Activated naive CD8-positive, alpha-beta T cell (primary cell): ENCODE measurements around the gene CYFIP2.

Source experiments
- H3K27ac Mint-ChIP-seq: one replicate; pipeline ENCODE4 v1.8.0; 2021; ENCODE audit warnings: mixed read lengths
- H3K27me3 Mint-ChIP-seq: one replicate; pipeline ENCODE4 v1.8.0; 2021; ENCODE audit warnings: mixed read lengths
- H3K36me3 Mint-ChIP-seq: one replicate; pipeline ENCODE4 v1.8.0; 2021; ENCODE audit warnings: mixed read lengths
- H3K4me1 Mint-ChIP-seq: one replicate; pipeline ENCODE4 v1.8.0; 2021; ENCODE audit warnings: low read depth, mixed read lengths
- H3K4me3 Mint-ChIP-seq: one replicate; pipeline ENCODE4 v1.8.0; 2021; ENCODE audit warnings: mild to moderate bottlenecking, mixed read lengths
- H3K9me3 Mint-ChIP-seq: one replicate; pipeline ENCODE4 v1.8.0; 2021; ENCODE audit warnings: low read depth, mixed read lengths

Gene CYFIP2

DNA sequence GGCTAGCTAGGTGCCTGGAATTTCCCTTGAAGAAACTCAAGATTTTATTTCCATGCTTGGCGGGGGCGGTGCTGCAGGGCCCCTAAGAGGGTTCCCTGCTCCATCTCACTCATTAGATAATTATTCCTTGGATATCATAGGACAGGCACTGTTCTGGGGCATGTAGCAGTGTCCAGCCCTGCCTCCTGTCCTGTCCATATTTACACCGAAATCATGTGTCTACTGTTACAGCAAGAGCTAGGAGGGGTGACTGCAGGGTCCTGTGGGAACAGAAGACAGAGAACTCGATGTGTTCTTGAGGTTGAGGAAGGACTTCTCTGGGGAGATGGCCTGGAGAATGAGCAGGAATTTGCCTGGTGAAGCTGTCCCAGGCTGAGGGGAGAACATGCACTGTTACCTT lies 96.6 kb downstream of the CYFIP2 start:
- Mint-ChIP-seq H3K4me3 (no peak overlapping the region), H3K4me1 (peaks cover 7% of the 10 kb centered on the region), H3K27me3 (no peaks in the 10 kb centered on the region), H3K27ac (peak overlapping the region; percentile 83), H3K9me3 (no peaks in the 10 kb centered on the region), H3K36me3 (peaks cover 16% of the 10 kb centered on the region)

DNA sequence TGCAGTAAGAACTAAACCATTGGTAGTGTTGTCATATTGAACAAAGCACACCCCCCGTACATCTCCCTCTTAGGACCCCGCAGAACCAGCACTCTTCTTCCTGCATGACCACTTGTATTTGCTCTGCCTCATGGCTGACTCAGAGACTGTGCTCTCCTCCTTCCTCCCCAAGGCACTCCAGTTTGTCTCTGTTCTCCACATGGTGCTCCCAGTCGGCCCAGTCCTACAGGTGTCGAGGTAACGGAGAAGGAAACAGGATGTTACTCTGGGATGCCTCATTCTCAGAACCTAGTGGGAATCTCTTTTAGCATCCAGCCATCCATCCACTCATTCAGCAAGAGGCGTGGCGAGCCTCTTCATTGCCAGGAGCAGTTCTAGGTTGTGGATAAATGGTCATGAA lies 97.1 kb downstream of the CYFIP2 start:
- peak overlapping the region; percentile 83 for H3K27ac Mint-ChIP-seq
- no peak overlapping the region for H3K4me3 Mint-ChIP-seq
- H3K4me1 Mint-ChIP-seq = peaks cover 7% of the 10 kb centered on the region
- H3K36me3 Mint-ChIP-seq = peaks cover 16% of the 10 kb centered on the region
- no peaks in the 10 kb centered on the region for H3K27me3 Mint-ChIP-seq
- no peaks in the 10 kb centered on the region for H3K9me3 Mint-ChIP-seq

DNA sequence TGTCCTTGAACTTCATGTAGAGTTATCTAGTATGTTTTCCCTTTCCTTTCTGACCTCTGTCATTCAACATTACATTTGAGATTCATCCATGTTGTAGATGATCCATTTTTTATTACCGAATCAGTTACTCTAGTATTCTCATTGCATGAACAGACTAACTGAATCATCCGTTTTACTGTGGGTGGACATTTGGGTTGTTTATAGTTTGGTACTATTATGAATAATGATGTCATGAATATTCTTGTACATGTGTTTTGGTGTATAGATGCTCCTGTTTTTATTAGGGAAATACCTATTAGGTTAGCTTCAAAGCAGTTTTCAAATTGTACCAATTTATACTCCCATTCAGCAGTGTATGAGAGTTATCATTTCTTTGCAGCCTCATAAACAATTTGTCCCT lies 99.8 kb downstream of the CYFIP2 start:
- Mint-ChIP-seq H3K4me3 (no peak overlapping the region), H3K36me3 (peaks cover 12% of the 10 kb centered on the region), H3K4me1 (peaks cover 11% of the 10 kb centered on the region), H3K27ac (peak overlapping the region; percentile 83), H3K9me3 (no peaks in the 10 kb centered on the region), H3K27me3 (no peaks in the 10 kb centered on the region)

DNA sequence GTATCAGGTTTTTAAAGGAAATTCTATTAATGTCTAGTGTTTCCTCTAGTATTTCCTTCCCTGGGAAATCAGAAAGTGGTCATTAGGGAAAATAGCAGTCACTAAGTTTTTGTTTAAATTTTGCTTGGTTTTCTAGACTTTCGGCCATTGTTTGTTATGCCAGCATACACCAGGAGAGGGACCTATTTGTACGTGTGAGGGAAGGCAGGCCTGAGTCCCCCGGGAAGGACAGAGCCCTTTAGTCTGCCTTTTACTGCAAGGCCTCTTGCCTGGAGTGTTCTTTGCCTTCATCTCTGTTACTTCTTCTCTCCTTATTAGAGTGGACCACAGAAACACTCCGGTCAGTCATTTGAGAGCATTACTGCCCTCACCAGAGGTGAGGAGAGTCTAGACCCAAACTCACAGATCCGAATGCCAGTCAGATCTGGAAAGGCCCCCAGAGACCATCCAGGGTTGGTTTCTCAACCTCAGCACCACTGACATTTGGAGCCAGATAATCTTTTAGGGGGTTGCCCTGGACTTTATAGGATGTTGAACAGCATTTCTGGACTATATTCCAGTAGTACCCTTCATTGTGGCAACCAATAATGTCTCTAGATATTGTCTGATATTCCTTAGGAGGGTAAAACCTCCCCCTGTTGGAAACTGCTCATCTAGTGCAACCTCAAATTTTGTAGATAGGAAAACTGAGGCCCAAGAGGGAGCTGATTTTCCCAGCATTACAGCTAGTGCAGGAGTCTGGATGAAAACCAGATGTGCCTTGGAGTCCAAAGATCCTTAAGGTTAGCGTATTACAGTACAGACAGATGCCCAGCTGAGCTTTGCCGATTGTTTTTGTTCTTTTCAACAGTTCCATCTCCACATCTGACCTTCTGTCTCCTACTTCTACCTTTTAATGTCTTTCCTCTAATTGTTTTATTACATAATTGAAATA lies 101.1 kb downstream of the CYFIP2 start:
- Mint-ChIP-seq H3K36me3 (peaks cover 8% of the 10 kb centered on the region), H3K27ac (peak overlapping the region; percentile 83), H3K4me1 (peaks cover 12% of the 10 kb centered on the region), H3K4me3 (no peak overlapping the region), H3K9me3 (no peaks in the 10 kb centered on the region), H3K27me3 (no peaks in the 10 kb centered on the region)

DNA sequence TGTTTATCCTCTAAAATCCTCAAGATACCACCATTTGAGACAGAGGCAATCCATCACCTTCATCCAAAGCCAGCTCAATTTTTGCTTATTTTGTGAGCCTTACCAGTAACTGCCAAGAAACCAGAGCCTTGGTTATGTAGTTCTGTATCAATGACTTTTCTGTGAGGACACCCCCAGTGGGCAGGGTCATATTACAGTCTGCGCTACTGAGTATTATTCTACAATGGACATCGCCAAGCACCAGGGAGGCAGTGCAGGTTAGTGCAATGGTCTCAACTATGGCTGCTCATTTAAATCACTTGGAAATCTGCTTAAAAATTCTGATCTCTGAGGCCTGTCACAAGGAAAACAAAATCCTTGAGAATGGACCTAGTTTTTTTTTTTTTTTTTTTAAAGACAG lies 103.6 kb downstream of the CYFIP2 start:
- Mint-ChIP-seq H3K36me3 (peaks cover 6% of the 10 kb centered on the region), H3K27me3 (no peaks in the 10 kb centered on the region), H3K4me1 (peaks cover 16% of the 10 kb centered on the region), H3K4me3 (no peak overlapping the region), H3K9me3 (no peaks in the 10 kb centered on the region), H3K27ac (peak overlapping the region; percentile 58)

DNA sequence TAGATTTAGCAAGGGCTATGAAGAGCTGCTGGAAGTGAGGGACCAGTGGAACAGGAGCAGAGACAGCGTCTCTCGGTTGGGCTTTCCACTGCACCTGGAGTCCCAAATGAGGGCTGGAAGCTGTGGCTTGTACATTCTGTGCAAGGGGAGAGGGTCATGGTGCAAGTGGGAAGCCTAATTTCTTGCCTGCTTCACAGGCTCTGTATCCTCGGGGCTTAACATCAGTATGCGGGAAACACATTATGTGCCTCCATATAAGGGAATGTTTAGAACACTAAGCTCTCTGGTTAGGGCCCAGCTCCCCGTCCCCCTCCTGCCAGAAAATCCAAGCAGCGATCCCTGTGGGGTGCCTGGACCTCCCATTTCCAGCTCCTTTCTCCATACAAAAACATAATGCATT lies 105.0 kb downstream of the CYFIP2 start:
- H3K4me3 Mint-ChIP-seq = no peak overlapping the region
- H3K27ac Mint-ChIP-seq = peak overlapping the region; percentile 85
- H3K9me3 Mint-ChIP-seq = no peaks in the 10 kb centered on the region
- H3K36me3 Mint-ChIP-seq = peaks cover 2% of the 10 kb centered on the region
- H3K4me1 Mint-ChIP-seq = peaks cover 16% of the 10 kb centered on the region
- H3K27me3 Mint-ChIP-seq = no peaks in the 10 kb centered on the region

DNA sequence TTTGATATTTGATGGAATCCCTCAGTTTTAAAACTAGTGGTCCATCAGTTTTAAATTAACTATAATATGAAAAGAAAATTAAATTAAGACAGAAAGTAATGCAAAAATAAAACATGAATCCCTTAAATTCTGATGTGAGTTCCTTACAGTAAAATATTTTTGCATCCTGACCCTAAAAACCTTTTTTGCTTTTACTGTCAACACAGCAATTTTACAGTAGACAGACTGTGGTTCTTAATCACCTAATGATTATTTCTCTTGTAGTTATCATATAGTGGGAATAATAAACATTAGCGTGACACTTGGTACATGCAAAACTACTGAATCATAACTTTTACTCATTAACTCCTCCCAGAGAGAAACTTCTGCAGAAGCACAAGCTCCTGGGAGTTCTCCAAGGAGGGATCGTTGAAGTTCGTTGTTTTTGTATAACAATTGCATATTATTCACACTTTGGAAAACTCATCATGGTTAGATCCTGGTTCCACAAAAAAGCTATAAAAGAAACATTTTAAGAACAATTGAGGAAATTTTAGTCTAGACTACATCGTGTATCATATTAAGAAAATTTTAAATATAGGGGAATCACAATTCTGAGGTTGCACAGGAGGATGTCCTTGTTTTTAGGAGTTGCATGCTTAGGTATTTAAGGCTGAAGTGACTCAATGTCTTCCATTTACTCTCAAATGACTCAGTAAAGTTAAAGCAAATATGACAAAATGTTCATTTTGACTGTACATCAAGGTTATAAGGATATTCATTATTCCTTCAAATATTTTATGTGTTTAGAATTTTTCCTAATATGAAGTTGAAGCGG lies 105.9 kb downstream of the CYFIP2 start:
- no peaks in the 10 kb centered on the region for H3K9me3 Mint-ChIP-seq
- peak overlapping the region; percentile 81 for H3K27ac Mint-ChIP-seq
- H3K27me3 Mint-ChIP-seq = no peaks in the 10 kb centered on the region
- H3K4me1 Mint-ChIP-seq = peaks cover 18% of the 10 kb centered on the region
- H3K36me3 Mint-ChIP-seq = peaks cover 2% of the 10 kb centered on the region
- no peak overlapping the region for H3K4me3 Mint-ChIP-seq

DNA sequence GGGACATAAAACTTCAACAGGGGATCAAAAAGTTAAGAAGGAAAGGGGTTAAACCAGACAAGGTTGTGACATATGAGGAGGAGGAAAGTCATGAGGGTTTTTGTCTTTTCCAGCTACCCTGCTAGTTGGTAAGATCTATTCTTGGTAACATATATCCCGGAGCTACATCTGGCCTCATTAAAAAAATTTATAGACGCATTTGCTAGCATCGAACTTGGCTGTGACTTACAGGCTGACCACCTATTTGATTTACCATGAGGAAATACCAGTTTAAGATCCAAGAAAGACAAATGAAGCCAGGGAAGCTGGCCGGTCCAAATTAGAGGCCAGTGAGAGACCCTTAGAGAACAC lies 106.5 kb downstream of the CYFIP2 start:
- Mint-ChIP-seq H3K27me3 (no peaks in the 10 kb centered on the region), H3K4me3 (no peak overlapping the region), H3K36me3 (peaks cover 2% of the 10 kb centered on the region), H3K4me1 (peaks cover 23% of the 10 kb centered on the region), H3K27ac (peak overlapping the region; percentile 81), H3K9me3 (no peaks in the 10 kb centered on the region)

DNA sequence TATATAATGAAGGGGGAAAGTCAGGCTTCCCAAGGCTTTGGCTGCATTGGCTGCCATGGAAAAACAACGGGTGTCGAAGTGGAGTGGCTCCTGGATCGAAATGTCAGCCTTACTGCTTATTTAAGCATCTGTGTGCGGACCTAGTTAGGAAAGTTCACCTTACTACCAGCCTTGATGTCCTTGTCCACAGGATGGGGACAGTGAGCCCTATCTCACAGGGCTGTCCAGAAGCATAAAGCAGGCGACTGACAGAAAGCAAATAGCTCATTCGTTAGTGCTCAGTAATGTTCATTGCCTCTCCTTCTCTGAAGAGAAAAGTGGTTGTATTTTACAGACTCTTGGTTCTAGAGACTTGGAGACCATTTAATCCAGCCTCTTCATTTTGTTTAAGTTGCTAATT lies 112.6 kb downstream of the CYFIP2 start:
- Mint-ChIP-seq H3K4me3 (no peak overlapping the region), H3K9me3 (no peaks in the 10 kb centered on the region), H3K27me3 (no peaks in the 10 kb centered on the region), H3K36me3 (peaks cover 3% of the 10 kb centered on the region), H3K4me1 (peaks cover 14% of the 10 kb centered on the region), H3K27ac (peak overlapping the region; percentile 72)

DNA sequence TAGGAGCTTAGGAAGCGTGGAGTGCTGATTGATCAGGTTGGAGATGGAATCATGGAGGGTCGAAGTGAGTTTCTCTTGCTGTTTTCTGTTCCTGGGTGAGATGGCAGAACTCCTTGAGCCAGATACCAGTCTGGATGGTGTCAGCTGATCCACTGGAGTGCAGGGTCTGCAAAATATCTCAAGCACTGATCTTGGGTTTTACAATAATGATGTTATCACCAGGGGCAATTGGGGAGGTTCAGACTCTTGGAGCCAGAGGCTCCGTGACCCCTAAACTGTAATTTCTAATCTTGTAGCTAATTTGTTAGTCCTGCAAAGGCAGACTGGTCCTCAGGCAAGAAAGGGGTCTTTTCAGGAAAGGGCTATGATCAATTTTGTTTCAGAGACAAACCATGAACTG lies 114.1 kb downstream of the CYFIP2 start:
- peaks cover 14% of the 10 kb centered on the region for H3K4me1 Mint-ChIP-seq
- peak overlapping the region; percentile 81 for H3K27ac Mint-ChIP-seq
- H3K4me3 Mint-ChIP-seq = no peak overlapping the region
- no peaks in the 10 kb centered on the region for H3K27me3 Mint-ChIP-seq
- no peaks in the 10 kb centered on the region for H3K9me3 Mint-ChIP-seq
- H3K36me3 Mint-ChIP-seq = peaks cover 3% of the 10 kb centered on the region

DNA sequence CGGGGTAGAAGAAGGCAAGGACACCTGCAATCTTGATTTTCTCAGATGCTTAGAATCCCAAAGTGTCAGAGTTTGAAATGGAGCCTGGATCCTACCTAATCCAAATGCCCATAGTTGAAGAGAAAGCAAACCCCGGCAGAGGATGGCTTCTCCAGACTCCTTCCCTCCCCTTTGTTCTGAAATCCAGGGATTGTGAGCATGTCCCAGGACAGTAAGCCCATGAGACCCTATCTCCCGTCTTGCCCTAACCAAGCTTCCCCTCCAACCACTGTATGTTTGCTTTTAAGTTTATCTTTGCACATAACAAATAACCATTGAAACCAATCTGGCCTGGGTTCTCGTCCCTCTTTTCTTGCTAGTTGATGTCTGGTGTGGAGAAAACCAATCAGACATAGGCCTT lies 115.8 kb downstream of the CYFIP2 start:
- peak overlapping the region; percentile 85 for H3K27ac Mint-ChIP-seq
- no peaks in the 10 kb centered on the region for H3K9me3 Mint-ChIP-seq

DNA sequence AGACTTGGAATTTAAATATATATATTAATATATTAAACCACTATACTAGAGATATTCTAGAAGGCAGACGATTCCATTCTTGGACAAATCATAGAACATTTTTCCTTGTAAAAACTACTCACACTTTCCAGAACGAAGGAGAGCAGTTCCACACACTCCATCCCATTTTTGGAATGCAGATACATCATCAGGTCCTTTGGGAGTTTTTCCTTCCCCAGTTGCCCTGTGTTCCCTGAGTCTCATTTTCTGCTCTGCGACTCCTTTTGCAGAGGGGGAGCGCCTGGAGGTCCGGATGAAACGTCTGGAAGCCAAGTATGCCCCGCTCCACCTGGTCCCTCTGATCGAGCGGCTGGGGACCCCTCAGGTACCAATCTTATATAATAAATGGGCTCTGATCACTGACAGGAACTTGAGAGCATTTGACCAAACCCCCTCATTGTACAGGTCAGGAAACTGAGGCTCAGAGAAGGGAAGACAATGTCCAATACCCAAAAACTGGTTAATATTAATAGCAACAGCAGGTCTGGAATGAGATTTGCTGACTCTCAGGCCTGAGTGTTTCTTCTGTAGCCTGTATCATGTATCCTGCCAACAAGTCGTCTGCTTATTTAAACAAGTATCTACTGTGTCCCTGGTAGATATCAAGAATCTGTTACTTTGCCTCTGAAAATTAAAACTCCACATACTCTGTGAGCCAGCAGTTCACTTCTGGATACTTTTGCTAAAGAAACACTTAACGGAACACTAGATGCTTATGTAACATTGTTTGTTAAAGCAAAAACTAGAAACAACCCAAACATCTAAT lies 117.3 kb downstream of the CYFIP2 start:
- H3K36me3 Mint-ChIP-seq = peaks cover 5% of the 10 kb centered on the region
- peaks cover 5% of the 10 kb centered on the region for H3K4me1 Mint-ChIP-seq
- H3K4me3 Mint-ChIP-seq = no peak overlapping the region
- no peaks in the 10 kb centered on the region for H3K9me3 Mint-ChIP-seq
- peak overlapping the region; percentile 72 for H3K27ac Mint-ChIP-seq
- H3K27me3 Mint-ChIP-seq = no peaks in the 10 kb centered on the region

More for the DNA sequence above, 115.8 kb downstream of the CYFIP2 start:
- Mint-ChIP-seq H3K4me1 (peaks cover 10% of the 10 kb centered on the region), H3K4me3 (no peak overlapping the region), H3K27me3 (no peaks in the 10 kb centered on the region), H3K36me3 (peaks cover 5% of the 10 kb centered on the region)

DNA sequence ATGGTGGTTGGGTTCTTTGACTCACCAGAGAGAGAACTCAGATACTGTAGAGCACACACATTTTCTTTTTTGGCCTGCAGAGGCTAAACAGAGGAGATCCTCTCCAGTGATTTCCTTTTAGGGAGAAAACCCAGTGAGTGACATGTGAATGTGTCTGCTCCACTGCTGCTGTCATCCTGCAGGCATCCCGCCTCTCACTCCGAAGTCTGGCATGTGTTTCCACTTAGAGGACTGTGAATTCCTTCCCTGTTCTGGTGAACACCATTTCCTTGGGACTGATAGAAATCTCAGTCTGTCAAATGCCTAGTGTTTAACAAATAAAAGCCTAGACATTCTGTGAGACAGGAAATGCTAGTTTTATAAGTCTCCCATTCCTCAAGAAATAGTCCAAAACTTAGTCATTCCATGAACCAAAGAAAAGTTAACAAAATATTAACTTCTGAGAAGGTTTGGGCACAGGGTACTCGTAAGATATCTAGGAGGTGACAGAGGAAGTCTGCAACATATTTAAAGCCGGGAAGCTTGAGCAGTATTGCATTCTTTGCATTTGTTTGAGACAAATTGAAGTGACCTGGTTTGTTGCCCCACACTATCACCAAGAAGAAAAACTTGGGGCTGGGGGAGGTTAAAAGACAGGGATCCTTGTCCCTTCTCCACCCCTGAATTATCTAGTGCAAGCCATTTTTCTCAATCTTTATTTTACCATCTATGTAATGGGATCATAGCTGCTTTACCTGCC lies 119.2 kb downstream of the CYFIP2 start:
- no peaks in the 10 kb centered on the region for H3K9me3 Mint-ChIP-seq
- peak overlapping the region; percentile 62 for H3K27ac Mint-ChIP-seq
- H3K4me3 Mint-ChIP-seq = no peak overlapping the region
- peaks cover 8% of the 10 kb centered on the region for H3K36me3 Mint-ChIP-seq
- no peaks in the 10 kb centered on the region for H3K27me3 Mint-ChIP-seq
- peaks cover 7% of the 10 kb centered on the region for H3K4me1 Mint-ChIP-seq

DNA sequence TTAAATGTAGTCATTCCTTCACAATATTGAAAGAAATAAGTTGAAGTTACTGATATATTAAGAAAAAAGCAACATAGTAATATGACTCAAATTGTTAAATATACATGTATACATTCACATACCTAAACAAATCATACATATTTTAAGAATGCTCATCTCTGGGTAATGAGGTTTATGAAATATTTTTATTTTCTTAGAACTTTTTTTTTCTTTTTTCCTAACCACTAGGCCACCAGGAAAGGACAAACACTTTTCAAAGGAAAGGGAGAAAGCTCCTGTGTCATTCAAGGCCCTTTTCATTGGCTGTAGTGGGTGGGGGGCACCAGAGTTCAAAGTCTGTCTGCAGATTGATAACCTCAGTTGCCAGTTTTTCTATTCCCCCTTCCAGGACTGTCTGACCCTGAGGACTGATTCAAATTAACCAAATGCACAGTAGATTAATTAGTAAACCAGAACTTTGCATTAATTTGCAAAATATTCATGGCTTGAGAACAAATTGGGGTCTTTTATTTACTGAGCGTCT lies 121.2 kb downstream of the CYFIP2 start:
- peaks cover 13% of the 10 kb centered on the region for H3K4me1 Mint-ChIP-seq
- no peak overlapping the region for H3K4me3 Mint-ChIP-seq
- peak overlapping the region; percentile 64 for H3K27ac Mint-ChIP-seq
- H3K36me3 Mint-ChIP-seq = peaks cover 16% of the 10 kb centered on the region
- H3K9me3 Mint-ChIP-seq = no peaks in the 10 kb centered on the region
- H3K27me3 Mint-ChIP-seq = no peaks in the 10 kb centered on the region
